ENCODE results near the gene MT2A.

The MT2A gene

DNA sequence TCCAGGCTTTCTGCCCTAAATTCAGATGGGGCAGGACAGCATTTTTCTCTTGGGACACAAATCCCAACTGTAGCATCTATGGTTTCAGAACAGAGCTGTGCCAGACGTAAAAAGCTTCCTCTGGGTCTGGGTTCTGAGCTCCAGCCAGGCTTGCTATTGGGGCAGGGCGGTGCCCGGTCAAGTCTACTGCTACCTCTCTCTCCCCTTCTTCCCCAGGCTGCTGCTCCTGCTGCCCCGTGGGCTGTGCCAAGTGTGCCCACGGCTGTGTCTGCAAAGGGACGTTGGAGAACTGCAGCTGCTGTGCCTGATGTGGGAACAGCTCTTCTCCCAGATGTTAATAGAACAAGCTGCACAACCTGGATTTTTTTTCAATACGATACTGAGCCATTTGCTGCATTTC lies 25.2 kb downstream of the MT2A start:
- DNase-seq (ENCODE audit: extremely low spot score, insufficient read length, low read depth) (no peak), FAIRE-seq (no peak)

DNA sequence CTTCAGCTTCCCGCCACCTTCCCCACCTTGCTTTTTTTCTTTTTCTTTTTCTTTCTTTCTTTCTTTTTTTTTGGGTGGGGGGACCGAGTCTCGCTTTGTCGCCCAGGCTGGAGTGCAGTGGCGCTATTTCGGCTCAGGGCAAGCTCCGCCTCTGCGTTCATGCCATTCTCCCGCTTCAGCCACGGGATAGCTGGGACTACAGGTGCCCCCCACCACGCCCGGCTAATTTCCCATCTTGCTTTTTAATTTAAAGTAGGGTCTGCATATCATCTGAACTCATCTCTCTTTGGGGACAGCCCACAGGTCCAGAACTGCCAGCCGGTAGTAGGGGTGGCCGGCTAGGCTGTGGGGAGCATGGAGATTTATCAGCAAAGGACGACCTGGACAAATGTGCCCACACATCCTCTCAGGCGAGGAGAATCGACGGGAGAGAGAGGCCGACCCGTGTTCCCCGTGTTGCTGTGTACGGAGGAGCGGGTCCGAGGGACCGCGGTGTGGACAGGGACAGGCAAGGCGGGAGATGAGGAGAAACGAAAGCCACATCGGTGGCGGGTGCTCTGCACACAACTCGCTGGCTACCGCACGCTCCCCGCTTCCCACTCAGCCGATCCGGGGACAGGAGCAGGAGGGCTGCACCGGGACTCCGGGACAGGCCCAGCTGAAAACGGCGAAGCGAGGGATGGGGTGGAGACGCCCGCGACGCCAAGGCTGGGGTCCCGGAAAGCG lies 26.5 kb downstream of the MT2A start:
- FAIRE-seq (no peak), DNase-seq (ENCODE audit: extremely low spot score, insufficient read length, low read depth) (no peak)

DNA sequence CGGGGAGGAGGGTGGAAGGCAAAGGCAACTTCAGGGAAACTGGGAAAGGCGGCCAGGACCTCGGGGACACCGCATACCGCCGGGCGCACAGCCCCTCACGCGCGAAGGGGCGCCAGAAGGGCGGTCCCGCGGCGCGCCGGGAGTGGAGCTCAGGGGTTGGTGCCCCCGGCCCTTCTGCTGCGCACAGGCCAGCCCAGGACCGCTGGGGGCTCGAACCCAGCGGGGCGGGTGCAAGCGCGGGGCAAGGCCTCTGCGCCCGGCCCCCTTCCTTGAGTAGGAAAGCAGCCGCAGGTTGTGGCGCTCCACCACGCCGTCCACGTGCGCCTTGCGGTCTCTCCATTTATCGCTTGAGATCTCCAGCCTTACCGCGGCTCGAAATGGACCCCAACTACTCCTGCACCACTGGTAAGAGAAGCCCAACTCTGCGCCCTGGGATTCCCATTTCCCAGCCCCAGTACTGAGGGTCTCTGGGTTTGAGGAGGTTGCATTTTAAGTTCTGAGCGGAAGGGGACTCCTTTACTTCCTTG lies 27.1 kb downstream of the MT2A start:
- no peak for DNase-seq (ENCODE audit: extremely low spot score, insufficient read length, low read depth)
- no peak for FAIRE-seq

DNA sequence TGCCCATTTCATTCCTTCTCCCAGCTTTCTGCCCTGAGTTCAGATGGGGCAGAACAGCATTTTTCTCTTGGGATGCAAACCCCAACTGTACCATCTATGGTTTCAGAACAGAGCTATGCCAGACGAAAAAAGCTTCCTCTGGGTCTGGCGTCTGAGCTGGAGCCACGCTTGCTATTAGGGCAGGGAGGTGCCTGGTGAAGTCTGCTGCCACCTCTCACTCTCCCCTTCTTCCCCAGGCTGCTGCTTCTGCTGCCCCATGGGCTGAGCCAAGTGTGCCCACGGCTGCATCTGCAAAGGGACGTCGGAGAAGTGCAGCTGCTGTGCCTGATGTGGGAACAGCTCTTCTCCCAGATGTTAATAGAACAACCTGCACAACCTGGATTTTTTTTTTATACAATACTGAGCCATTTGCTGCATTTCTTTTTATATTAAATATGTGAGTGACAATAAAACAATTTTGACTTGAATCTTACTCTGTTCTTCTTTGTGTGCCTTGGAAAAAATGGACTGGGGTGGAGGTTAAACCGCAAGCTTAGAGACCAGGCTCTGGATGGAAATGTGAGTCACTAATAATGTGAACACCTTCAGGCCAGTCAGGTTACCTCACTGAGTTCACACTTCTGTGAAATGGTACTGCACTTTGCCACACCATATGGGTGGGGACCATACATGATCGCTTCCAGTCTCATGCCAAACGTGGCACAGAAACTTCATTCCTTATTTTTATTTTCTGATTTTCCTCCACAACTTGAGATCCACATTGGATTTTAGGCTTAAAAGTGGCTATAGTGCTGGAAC lies 28.4 kb downstream of the MT2A start:
- DNase-seq (ENCODE audit: extremely low spot score, insufficient read length, low read depth), result no peak
- no peak for FAIRE-seq

DNA sequence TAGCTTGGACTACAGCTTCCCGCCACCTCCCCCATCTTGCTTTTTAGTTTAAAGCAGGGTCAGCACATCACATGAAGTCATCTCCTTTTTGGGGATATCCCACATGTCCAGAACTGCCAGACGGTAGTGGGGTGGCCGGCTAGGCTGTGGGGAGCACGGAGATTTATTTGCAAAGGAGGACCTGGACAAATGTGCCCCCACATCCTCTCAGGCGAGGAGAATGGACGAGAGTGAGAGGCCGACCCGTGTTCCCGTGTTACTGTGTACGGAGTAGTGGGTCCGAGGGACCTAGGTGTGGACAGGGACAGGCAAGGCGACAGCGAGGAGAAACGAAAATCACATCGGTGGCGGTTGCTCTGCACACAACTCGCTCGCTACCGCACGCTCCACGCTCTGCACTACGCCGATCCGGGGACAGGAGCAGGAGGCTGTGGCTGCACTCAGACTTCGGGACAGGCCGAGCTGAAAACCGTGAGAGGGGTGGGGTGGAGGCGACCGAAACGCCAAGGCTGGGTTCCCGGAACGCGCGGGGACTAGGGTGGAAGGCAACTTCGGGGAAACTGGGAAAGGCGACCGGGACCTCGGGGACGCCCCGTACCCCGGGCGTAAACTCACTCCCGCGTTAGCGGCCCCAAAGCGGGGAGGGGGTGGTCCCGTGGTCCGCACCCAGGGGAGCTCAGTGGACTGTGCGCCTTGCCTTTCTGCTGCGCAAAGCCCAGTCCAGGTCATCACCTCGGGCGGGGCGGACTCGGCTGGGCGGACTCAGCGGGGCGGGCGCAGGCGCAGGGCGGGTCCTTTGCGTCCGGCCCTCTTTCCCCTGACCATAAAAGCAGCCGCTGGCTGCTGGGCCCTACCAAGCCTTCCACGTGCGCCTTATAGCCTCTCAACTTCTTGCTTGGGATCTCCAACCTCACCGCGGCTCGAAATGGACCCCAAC lies 29.7 kb downstream of the MT2A start, which contains the start of gene MT1A:
Gene MT1A (plus strand): TSS at position 853 of the 937 bp plus-strand sequence. CDS start 73 bp downstream, at position 926.
- no peak for DNase-seq (ENCODE audit: extremely low spot score, insufficient read length, low read depth)
- FAIRE-seq, result no peak

DNA sequence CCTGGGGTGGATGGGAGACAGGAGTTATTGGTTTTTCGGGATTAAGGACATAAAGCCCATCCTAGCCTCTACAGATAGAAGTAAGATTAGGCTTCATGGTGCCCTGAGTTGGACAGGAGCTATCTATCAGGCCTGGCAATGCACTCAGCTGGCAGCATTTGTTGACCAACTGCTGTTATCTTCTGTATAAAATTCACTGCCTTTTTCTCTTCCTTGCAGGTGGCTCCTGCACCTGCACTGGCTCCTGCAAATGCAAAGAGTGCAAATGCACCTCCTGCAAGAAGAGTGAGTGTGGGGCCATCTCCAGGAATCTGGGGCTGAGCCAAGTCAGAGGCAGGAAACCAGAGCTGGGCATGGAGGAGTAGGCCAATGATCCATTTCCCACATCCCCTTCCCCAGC lies 30.7 kb downstream of the MT2A start:
- no peak for FAIRE-seq
- no peak for DNase-seq (ENCODE audit: extremely low spot score, insufficient read length, low read depth)

DNA sequence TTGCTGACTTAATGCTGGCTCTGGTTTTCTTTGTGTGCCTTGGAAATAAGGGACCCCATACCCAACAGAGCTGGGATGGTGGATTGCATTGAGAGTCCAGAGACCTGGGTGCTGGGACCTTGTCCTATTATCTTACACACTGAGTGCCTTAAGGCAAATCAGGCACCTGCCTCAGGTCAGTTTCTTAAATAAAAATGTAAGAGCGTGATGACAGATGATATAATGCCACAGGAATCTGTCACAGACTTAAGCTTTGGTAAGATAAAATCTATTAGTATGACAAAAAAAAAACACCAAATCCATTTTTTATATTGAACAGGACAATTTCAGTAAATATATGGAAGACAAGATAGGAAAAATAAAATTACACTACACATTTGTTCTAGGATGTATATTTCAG lies 31.7 kb downstream of the MT2A start:
- FAIRE-seq, result no peak
- DNase-seq (ENCODE audit: extremely low spot score, insufficient read length, low read depth), result no peak

DNA sequence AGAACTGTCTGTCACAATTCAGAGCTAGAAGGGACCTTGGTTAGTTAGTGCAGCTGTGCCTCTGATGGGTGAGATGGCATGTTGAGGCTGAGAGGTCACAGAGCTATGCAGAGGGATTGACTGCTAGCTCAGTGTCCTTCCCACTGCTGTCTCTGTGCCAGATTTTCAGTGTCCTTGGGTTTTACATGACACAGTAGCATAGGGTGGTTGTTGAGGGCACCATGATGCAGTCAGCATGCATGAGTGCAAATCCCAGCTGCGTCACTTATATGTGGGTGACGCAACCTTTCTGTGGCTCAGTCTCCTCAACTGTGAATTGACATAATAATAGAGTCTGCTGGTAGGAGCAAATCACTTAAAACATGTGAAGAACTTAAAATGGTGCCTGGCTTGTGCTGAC lies 32.8 kb downstream of the MT2A start:
- no peak for FAIRE-seq
- no peak for DNase-seq (ENCODE audit: extremely low spot score, insufficient read length, low read depth)

DNA sequence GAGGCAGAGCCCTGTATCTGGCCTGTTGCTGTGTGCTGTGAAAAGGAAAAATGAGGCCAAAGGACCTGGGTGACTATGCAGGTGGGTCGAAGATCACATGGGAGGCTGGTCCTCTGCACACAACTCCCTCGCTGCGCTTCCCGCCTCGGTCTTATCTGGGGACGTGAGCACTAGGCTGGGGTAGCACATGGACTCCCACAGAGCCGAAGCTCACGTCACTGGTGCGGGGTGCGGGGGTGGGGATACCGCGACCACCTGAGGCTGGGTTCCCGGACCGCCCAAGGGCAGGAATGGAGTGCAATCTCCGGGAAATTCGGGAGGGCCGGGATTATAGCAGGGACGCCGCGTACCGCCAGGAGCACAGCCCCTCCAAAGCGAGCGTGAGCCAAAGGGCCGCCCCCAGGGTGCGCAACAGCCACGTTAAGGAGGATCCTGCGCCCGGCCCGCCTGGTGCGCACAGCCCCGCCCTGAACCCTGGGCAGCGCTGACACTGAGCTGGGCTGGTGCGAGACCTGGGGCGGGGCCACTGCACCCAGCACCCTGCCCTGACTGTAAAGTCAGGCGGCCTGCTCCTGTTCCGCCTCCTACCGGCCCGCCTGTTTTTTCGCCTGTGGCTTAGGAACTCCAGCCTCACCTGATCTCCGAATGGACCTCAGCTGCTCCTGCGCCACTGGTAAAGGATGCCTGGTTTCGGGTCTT lies 34.8 kb downstream of the MT2A start:
- DNase-seq (ENCODE audit: extremely low spot score, insufficient read length, low read depth), result no peak
- FAIRE-seq, result no peak

DNA sequence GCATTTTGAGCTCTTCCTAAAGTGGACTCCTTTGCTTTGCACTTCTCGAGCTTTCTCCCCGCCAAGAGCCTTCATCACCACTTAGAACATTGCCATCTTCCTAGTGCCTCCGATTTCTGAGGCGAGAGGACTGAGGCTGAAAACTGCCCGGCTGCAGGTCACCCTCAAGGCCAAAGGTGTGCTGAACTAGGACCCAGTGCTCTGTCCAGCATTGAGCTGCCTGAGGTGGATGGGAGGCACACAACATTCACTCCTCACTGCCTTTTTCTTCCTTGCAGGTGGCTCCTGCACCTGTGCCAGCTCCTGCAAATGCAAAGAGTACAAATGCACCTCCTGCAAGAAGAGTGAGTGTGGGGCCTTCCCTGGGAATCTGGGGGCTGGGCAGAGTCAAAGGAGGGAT lies 35.4 kb downstream of the MT2A start:
- DNase-seq (ENCODE audit: extremely low spot score, insufficient read length, low read depth) (no peak), FAIRE-seq (no peak)

DNA sequence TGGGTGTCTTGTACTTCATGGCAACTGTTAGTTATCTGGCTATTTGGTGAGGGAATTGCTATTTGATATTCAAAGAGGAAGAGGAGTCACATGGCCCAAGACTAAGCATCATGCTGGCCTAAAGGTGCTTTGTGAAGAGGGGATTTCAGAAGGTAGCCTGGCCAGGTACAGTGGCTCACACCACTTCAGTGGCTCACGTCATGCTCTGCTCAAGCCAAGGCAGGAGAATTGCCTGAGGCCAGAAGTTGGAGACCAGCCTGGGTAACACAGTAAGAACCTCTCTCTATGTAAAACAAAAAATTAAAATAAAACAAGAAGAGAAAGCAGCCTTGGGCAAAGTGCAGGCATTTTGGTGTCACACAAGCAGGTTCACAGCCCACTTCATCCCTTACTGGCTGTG lies 36.9 kb downstream of the MT2A start:
- DNase-seq (ENCODE audit: extremely low spot score, insufficient read length, low read depth) (no peak), FAIRE-seq (no peak)

DNA sequence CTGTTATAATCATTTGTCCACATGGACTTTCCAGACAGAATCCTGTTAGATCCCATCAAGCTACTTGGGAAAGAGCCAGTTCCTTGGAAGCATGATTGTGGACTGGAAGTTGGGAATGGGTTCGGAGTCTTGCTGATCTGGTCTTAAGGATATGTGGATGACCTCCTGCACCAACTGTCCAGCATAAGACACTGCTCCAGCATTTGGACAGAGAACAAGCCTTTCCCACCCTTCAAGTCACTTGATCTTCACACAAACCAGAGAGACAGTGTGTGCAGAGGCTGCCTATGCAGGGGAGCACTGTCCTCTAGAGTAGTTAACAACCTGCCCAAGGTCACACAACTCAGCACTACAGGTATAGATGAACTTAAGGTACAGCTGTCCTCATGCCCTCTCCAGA lies 37.5 kb downstream of the MT2A start:
- FAIRE-seq, result no peak
- no peak for DNase-seq (ENCODE audit: extremely low spot score, insufficient read length, low read depth)

DNA sequence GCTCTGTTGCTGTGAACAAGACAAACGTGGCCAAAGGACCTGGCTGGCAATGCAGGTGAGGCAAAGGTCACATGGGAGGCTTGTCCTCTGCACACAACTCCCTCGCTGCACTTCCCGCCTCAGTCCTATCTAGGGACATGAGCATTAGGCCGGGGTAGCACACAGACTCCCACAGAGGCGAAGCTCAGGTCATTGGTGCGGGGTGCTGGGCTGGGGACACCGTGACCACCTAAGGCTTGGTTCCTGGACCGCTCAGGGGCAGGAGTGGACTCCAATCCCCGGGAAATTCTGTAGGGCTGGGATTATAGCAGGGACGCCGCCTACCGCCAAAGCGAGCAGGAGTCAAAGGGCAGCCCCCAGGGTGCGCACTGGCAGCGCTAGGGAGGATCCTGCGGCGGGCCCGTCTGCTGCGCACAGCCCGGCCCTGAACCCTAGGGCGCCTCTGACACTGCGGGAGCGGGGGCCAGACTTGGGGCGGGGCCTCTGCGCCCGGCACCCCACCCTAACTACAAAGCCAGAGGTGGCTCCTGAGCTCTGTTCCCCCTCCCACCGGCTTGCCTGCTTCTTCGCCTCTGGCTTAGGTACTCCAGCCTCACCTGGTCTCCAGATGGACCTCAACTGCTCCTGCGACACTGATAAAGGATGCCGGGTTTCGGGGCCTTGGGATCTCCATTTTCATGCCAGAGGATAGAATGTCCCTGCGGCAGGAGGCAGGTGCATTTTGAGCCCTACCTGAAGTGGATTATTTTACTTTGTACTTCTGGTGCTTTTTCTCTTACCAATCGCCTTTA lies 39.5 kb downstream of the MT2A start:
- FAIRE-seq (no peak), DNase-seq (ENCODE audit: extremely low spot score, insufficient read length, low read depth) (no peak)

DNA sequence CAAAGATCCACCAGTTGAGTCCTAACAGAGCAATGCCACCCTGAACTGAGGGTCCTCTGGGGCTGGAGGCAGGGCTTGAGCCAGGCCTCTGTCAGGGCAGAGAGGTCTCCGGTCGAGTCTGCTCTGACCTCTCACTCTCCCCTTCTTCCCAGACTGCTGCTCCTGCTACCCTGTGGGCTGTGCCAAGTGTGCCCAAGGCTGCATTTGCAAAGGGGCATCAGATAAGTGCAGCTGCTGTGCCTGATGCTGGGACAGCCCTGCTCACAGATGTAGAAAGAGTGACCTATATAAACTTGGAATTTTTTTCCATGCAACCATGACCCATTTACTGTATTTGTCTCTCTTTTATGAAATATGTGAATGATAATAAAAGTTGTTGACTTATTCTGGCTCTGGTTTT lies 40.9 kb downstream of the MT2A start:
- no peak for FAIRE-seq
- DNase-seq (ENCODE audit: extremely low spot score, insufficient read length, low read depth), result no peak

DNA sequence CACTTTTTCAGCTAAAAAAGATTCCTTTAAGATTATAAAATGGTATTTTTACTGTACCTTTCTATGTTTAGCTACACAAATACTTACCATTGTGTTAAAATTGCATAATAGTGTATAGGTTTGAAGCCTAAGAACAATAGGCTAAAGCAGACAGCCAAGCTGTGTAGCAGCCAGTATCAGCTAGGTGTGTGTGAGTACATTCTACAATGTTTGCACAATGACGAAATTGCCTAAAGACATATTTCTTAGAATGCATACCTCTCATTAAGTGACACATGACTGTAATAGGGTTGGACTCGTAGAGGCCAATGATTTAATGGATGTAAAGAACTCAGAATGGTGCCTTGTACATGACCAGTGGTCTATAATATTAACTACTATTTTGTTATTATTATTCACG lies 41.4 kb downstream of the MT2A start:
- DNase-seq (ENCODE audit: extremely low spot score, insufficient read length, low read depth) (no peak), FAIRE-seq (no peak)

DNA sequence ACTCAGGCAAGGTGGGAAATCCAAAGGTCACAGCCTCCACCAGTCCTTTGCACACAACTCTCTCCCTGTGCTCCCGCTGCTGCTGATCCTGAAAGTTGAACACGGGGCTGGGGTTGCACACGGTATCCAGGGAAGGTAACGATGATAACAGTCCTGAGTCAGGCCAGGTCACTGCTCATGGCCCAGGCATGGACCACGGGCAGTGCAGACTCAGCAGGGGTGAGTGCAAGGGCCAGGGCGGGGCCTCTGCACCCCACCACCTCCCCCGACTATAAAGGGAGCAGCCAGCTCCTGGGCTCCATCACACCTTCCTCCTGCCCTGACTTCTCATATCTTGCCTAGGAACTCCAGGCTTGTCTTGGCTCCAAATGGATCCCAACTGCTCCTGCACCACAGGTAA lies 43.2 kb downstream of the MT2A start, which contains the start of gene MT1B:
Gene MT1B (plus strand): TSS at position 301 of the 400 bp plus-strand sequence. CDS start 68 bp downstream, at position 369.
- DNase-seq (ENCODE audit: extremely low spot score, insufficient read length, low read depth) (no peak), FAIRE-seq (no peak)

DNA sequence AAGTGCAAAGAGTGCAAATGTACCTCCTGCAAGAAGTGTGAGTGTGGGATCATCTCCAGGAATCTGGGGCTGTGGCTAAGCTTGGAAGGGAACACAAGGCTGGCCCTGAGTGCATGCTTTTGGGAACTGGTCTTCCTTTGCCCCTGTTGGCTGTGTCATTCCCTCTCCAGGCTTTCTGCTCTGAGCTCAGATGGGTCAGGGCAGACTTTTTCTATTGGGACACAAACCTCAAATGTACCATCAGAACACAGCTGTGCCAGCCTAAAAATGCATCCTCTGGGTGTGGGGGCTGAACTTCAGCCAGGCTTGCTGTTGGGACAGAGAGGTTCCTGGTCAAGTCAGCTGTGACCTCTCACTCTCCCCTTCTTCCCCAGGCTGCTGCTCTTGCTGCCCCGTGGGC lies 44.2 kb downstream of the MT2A start:
- DNase-seq (ENCODE audit: extremely low spot score, insufficient read length, low read depth), result no peak
- no peak for FAIRE-seq

DNA sequence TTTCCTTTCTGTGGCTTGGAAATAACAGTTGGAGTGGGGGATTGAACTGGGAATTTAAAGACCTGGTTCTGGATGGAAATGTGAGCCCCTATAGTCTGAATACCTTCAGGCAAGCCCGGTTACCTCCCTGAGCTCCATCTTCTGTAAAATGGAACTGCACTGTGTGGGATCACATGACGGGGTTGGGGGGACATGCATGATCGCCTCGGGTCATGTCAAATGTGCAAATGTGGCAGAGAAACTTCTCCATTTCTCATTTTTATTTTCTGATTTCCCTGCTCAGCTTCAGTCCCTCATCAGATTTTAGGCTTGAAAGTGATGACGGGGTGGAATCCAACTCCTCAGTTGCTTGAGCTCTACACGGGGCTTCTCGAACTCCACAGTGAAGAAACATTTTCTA lies 44.8 kb downstream of the MT2A start:
- no peak for FAIRE-seq
- DNase-seq (ENCODE audit: extremely low spot score, insufficient read length, low read depth), result no peak

All from GM18507 (cell line).